ENCODE measurements around the gene RAB44.

- no peak for TF ChIP-seq CTCF (IDR thresholded peaks at IDR 0.05)
- TF ChIP-seq POLR2A (IDR thresholded peaks at IDR 0.05), result no peak
Observed at GRCh38 chr6:36737043-36737785, 39.6 kb downstream of the RAB44 start.

All from right lobe of liver (tissue), 4 donors.